A549 (cell line): Measurements from ENCODE around the gene P2RY8.

Experiments
- CTCF ChIP-seq: fragments of >200 bp; sonication (Bioruptor Twin); formaldehyde crosslinking; IDR thresholded peaks from 3 replicates; pipeline ENCODE4 v1.5.1; 2016
- ELK1 ChIP-seq: fragments of 150-350 bp; IDR thresholded peaks from 2 replicates; pipeline ENCODE4 v1.6.1; 2014; ENCODE audit warnings: low read depth, mild to moderate bottlenecking, low read length
- GATA3 ChIP-seq: IDR thresholded peaks from 2 replicates; pipeline ENCODE4 v1.6.1; 2012; ENCODE audit warnings: borderline replicate concordance
- HOXA7 ChIP-seq: fragments of 250-450 bp; sonication (Bioruptor Pico); IDR thresholded peaks from 2 replicates; pipeline ENCODE4 v1.5.0; 2020; ENCODE audit warnings: mild to moderate bottlenecking, moderate library complexity
- JUNB ChIP-seq: fragments of >200 bp; sonication (Bioruptor Twin); formaldehyde crosslinking; IDR thresholded peaks from 2 replicates; pipeline ENCODE4 v1.6.1; 2016
- POLR2A ChIP-seq: IDR thresholded peaks from 2 replicates; pipeline ENCODE4 v1.6.1; 2012; ENCODE audit warnings: mild to moderate bottlenecking, low read length
- RAD21 ChIP-seq, 2 experiments: fragments of >200 bp in 1 of 2; sonication (Bioruptor Twin) in 1 of 2; formaldehyde crosslinking in 1 of 2; IDR thresholded peaks in 1 of 2; conservative IDR thresholded peaks in 1 of 2; 2 replicates in 1 of 2; 3 replicates in 1 of 2; pipeline ENCODE4 v1.6.1; 2012 to 2018; ENCODE audit warnings: inconsistent platforms in 1 of 2
- REST ChIP-seq: fragments of 200-600 bp; sonication (generic); IDR thresholded peaks from 2 replicates; pipeline ENCODE4 v1.6.1; 2016; ENCODE audit warnings: antibody characterized with exemption, mild to moderate bottlenecking, moderate library complexity
- TF ChIP-seq, protein P1 (sequence below): IDR thresholded peaks from 2 replicates; pipeline ENCODE4 v1.6.1; 2012
- TF ChIP-seq, protein P2 (sequence below): IDR thresholded peaks from 2 replicates; pipeline ENCODE4 v1.6.1; 2012

DNA sequence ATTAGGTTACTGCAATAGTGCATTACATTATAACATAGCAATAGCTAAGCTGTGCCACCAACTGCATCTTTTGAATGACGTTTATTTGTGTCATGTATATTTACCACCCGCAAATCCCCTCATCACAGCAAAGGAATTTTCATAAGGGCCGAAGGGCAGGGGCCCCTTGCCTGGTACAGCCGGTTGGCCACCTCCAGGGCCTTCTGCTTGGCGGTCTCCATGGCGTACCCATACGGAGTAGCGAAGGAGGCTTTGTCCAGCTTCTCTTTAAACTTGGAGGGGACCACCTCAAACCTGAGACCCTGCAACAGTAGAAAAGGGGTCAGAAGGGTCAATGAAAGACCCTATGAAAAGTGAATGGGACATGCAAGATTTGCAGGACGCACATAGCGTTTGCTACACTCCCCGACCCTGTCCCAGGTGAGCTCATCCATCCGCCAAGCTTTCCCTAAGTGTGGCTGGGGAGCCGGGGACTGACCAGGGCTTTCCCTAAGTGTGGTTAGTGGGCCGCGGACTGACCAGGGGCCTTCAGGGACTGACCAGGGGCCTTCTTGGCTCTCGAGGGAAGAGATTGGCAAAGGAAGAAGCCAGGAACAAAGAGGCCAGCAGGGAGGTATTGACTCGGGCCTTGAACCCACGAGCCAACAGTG lies 94.8 kb downstream of the P2RY8 start:
- no peak for TF ChIP-seq GATA3
- TF ChIP-seq RAD21 (conservative IDR thresholded peaks at IDR 0.05 in 1 of 2, IDR thresholded peaks at IDR 0.05 in 1 of 2), result no peak
- no peak for TF ChIP-seq CTCF
- TF ChIP-seq HOXA7 (CRISPR knock-in tag), result no peak
- TF ChIP-seq, protein P1, sequence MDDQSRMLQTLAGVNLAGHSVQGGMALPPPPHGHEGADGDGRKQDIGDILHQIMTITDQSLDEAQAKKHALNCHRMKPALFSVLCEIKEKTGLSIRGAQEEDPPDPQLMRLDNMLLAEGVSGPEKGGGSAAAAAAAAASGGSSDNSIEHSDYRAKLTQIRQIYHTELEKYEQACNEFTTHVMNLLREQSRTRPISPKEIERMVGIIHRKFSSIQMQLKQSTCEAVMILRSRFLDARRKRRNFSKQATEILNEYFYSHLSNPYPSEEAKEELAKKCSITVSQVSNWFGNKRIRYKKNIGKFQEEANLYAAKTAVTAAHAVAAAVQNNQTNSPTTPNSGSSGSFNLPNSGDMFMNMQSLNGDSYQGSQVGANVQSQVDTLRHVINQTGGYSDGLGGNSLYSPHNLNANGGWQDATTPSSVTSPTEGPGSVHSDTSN, result no peak
- TF ChIP-seq POLR2A, result no peak
- TF ChIP-seq, protein P2, sequence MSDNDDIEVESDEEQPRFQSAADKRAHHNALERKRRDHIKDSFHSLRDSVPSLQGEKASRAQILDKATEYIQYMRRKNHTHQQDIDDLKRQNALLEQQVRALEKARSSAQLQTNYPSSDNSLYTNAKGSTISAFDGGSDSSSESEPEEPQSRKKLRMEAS, result no peak
- no peak for TF ChIP-seq ELK1
- no peak for TF ChIP-seq REST
- no peak for TF ChIP-seq JUNB
